GM18868 (cell line): ENCODE results near the gene SIGLEC15.

Experiments
- ATAC-seq: cut with Tn5 transposase; IDR thresholded peaks from one replicate; pipeline ENCODE4 v1.9.1; 2021; ENCODE audit warnings: mild to moderate bottlenecking, moderate library complexity; ENCODE audit not compliant: unreplicated experiment

SIGLEC15 gene

DNA sequence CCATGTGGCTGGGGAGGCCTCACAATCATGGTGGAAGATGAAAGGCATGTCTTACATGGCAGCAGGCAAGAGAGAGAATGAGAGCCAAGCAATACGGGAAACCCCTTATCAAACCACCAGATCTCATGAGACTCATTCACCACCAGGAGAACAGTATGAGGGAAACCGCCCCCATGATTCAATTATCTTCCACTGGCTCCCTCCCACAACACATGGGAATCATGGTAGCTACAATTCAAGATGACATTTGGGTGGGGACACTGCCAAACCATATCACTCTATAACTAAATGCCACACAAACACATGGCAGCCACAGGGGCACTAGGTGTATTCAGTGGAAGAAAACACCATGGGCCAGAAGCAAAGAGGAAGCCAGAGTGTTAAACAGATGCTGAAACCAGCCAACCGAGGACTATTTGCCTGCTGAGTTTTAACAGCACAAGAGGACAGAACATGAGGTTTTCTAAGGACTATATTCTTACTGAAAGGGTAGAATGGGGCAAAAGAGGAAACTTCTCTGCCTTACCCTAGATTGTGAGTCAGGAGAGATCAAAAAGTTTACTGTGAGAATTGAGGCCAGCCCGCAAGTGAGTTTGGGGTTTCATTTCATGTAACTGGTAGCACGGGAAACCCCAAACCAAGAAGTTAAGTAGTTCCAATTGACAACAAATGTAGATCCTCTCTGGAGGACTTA lies 49.2 kb downstream of the SIGLEC15 start:
- ATAC-seq, result peak; percentile 94

GRCh38 chr18:45876161-45876560 lies 50.7 kb downstream of the SIGLEC15 start:
- no peak for ATAC-seq

- ATAC-seq, result no peak
Observed at GRCh38 chr18:45877403-45877802, 51.9 kb downstream of the SIGLEC15 start.

GRCh38 chr18:45879681-45880655 lies 54.5 kb downstream of the SIGLEC15 start:
- ATAC-seq, result peak; percentile 89

DNA sequence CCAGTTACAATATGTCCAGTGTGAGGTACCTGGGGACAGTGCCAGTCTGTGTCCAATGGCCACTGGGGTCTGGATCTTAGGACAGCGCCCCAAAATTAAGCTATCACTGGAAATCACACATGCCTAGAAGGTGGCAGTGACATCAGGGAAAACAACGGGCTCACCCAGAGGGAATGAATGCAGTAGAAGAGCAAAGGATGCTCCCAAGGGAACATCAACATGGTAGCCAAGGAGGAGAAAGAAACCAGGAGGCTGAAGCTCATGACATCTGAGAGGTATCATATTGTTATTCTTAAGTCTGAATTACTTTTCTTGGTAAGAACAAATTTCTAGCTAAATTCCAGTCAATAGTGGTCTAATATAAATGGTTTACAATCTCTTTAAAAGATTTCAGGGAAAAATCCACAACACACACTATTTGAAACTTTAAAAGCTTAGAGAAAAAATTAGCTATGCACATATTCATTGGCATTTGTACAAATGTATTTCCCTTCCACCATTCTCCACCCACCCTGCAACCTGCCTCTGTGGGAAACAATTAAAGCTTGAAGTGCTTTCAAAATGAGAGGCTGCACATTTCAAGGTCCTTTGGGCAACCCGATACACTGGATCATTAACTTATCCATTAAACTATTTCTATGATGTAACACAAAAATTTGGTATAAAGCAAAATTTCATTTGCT lies 55.5 kb downstream of the SIGLEC15 start:
- no peak for ATAC-seq

DNA sequence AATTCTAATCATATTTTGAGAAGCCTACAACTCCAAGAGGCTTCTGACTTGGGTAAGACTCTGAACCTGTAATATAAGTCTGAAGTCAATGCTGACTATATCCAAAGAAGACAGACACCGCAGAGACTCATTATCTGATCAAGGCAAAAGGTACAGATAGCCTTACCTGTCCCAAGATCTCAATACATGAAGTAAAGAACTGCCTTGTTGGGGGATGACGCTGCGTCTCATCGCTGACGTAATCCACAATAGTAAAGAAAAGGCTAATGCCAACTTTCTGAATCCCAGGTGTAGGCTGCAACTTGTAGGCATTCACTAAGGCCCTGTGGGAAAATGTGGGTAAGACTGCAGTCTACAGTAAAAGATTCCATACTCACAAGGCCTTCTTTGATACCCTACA lies 62.1 kb downstream of the SIGLEC15 start:
- ATAC-seq, result no peak

- no peak for ATAC-seq
Observed at GRCh38 chr18:45889419-45890064, 64.1 kb downstream of the SIGLEC15 start.

GRCh38 chr18:45890606-45891005 lies 65.1 kb downstream of the SIGLEC15 start:
- no peak for ATAC-seq

GRCh38 chr18:45891806-45892205 lies 66.3 kb downstream of the SIGLEC15 start:
- no peak for ATAC-seq
